Gastroesophageal sphincter (tissue), 4 donors: ENCODE data around the gene FAM161B. TPM values are rescaled to one million over a fixed set of nuclear protein-coding genes. Genes with fewer than 3 reads are reported as not detected.
"Not testable (repeated sequence)": the region's sequence is repeated elsewhere in the genome, so short reads cannot be mapped to it uniquely, and the experiment has no call there.

ENCODE experiments used
- ATAC-seq: fragments of 150-250 bp; one replicate; pipeline ENCODE4 v1.9.1; 2016; ENCODE audit warnings: mild to moderate bottlenecking, moderate library complexity
- H3K27ac ChIP-seq, 4 donors: fragments of 200-600 bp; sonication (generic) in 3 of 4; 1 replicate in 3 of 4; 2 replicates in 1 of 4; pipeline ENCODE4 v1.5.1; 2016 to 2019
- H3K27me3 ChIP-seq: fragments of 200-600 bp; sonication (generic); one replicate; pipeline ENCODE4 v1.5.1; 2019
- H3K36me3 ChIP-seq, 2 donors: fragments of 200-600 bp; sonication (generic); one replicate each; pipeline ENCODE4 v1.5.1; 2019; ENCODE audit warnings: control low read depth in 1 of 2
- H3K4me1 ChIP-seq, 3 donors: fragments of 200-600 bp; sonication (generic); 1 replicate in 2 of 3; 2 replicates in 1 of 3; pipeline ENCODE4 v1.5.1; 2016 to 2019; ENCODE audit warnings: control low read depth in 2 of 3
- H3K4me3 ChIP-seq, 2 donors: fragments of 200-600 bp; sonication (generic); one replicate each; pipeline ENCODE4 v1.5.1; 2019; ENCODE audit warnings: mild to moderate bottlenecking in 1 of 2, moderate library complexity in 1 of 2
- H3K9me3 ChIP-seq, 3 donors: fragments of 200-600 bp; sonication (generic); one replicate each; pipeline ENCODE4 v1.5.1; 2017 to 2019; ENCODE audit warnings: control low read depth in 2 of 3
- CTCF ChIP-seq, 4 experiments: fragments of 200-600 bp in 2 of 4; fragments of 450-650 bp in 2 of 4; sonication (generic) in 1 of 4; IDR thresholded peaks; one replicate each; pipeline ENCODE4 v1.5.1; 2017 to 2019; ENCODE audit warnings: antibody characterized with exemption in 4 of 4, mild to moderate bottlenecking in 2 of 4, moderate library complexity in 2 of 4
- EP300 ChIP-seq: sonication (generic); formaldehyde crosslinking; IDR thresholded peaks from one replicate; pipeline ENCODE4 v1.6.1; 2017; ENCODE audit warnings: antibody characterized with exemption, mild to moderate bottlenecking
- POLR2A ChIP-seq, 2 donors: fragments of 450-650 bp; IDR thresholded peaks; one replicate each; pipeline ENCODE4 v1.6.1; 2017; ENCODE audit warnings: antibody characterized with exemption in 2 of 2, mild to moderate bottlenecking in 2 of 2, moderate library complexity in 1 of 2
- POLR2AphosphoS5 ChIP-seq: sonication (generic); formaldehyde crosslinking; IDR thresholded peaks from one replicate; pipeline ENCODE4 v1.6.1; 2017; ENCODE audit warnings: antibody characterized with exemption
- WGBS, 2 donors: methylation state at CpG; one replicate each; pipeline ENCODE4 v1.1.5; 2018; ENCODE audit warnings: low coverage in 1 of 2; 5-methylcytosine and 5-hydroxymethylcytosine counted together
- total RNA-seq, 4 donors: library from RNA; depleted of rRNA; stranded (reverse); fragments of >200 nt; gene quantifications; one replicate each; pipeline ENCODE4 v1.1.0, GENCODE V29; 2016

The FAM161B gene
- total RNA-seq, 4 donors from 2014 or later = 3.4 to 6.2 (median 4.0) TPM

- Histone ChIP-seq H3K4me3 (no peak overlapping the region), H3K27ac (no peak overlapping the region), H3K4me1 (no peaks in the 10 kb centered on the region), H3K36me3 (peaks cover 13 to 100% of the 10 kb centered on the region in 2 donors), H3K9me3 (no peaks in the 10 kb centered on the region), H3K27me3 (no peaks in the 10 kb centered on the region)
- 64 to 100% methylated on average over 1 to 4 of the region's 5 CpGs for WGBS, 2 donors
- no peak for ATAC-seq
- TF ChIP-seq EP300 (no peak), POLR2A (IDR thresholded peaks at IDR 0.05) (no peak), CTCF (IDR thresholded peaks at IDR 0.05) (no peak), POLR2AphosphoS5 (no peak)
Measured at GRCh38 chr14:73924337-73924736, 25.6 kb downstream of the FAM161B start.

- WGBS, 2 donors = 96 to 100% methylated on average over 2 of the region's 2 CpGs
- H3K36me3 ChIP-seq = peaks cover 13 to 92% of the 10 kb centered on the region in 2 donors
- not testable (repeated sequence) for H3K9me3 ChIP-seq, H3K4me1 ChIP-seq, H3K4me3 ChIP-seq, ATAC-seq, H3K27me3 ChIP-seq, H3K27ac ChIP-seq
Measured at GRCh38 chr14:73919457-73919856, 30.4 kb downstream of the FAM161B start.

- Histone ChIP-seq H3K27me3 (no peaks in the 10 kb centered on the region), H3K4me1 (peaks cover 0 to 16% (median 0%) of the 10 kb centered on the region in 3 donors), H3K27ac (no peak overlapping the region), H3K9me3 (peaks cover 0 to 5% (median 0%) of the 10 kb centered on the region in 3 donors), H3K36me3 (peaks cover 0 to 92% of the 10 kb centered on the region in 2 donors), H3K4me3 (no peak overlapping the region)
- no peak for ATAC-seq
- 13 to 46% methylated on average over 2 to 3 of the region's 6 CpGs for WGBS, 2 donors
- TF ChIP-seq POLR2AphosphoS5 (no peak), POLR2A (IDR thresholded peaks at IDR 0.05) (no peak), CTCF (IDR thresholded peaks at IDR 0.05) (no peak), EP300 (no peak)
Measured at GRCh38 chr14:73916324-73916723, 33.6 kb downstream of the FAM161B start.

GRCh38 chr14:73913256-73913655 lies 36.6 kb downstream of the FAM161B start:
- TF ChIP-seq CTCF (IDR thresholded peaks at IDR 0.05) (no peak), POLR2AphosphoS5 (no peak), EP300 (no peak), POLR2A (IDR thresholded peaks at IDR 0.05) (no peak)
- peaks cover 0 to 16% (median 0%) of the 10 kb centered on the region in 3 donors for H3K4me1 ChIP-seq
- ATAC-seq = no peak
- no peaks in the 10 kb centered on the region for H3K27me3 ChIP-seq
- peaks cover 0 to 5% (median 0%) of the 10 kb centered on the region in 3 donors for H3K9me3 ChIP-seq
- peaks cover 0 to 92% of the 10 kb centered on the region in 2 donors for H3K36me3 ChIP-seq
- H3K4me3 ChIP-seq = no peak overlapping the region
- WGBS, 2 donors = 35 to 42% methylated on average over 3 of the region's 3 CpGs
- no peak overlapping the region for H3K27ac ChIP-seq

GRCh38 chr14:73909681-73910080 lies 40.2 kb downstream of the FAM161B start:
- no peak for ATAC-seq
- Histone ChIP-seq H3K36me3 (peaks cover 8 to 99% of the 10 kb centered on the region in 2 donors), H3K4me3 (no peak overlapping the region), H3K9me3 (peaks cover 0 to 5% (median 0%) of the 10 kb centered on the region in 3 donors), H3K4me1 (peaks cover 0 to 10% (median 0%) of the 10 kb centered on the region in 3 donors), H3K27ac (no peak overlapping the region), H3K27me3 (no peaks in the 10 kb centered on the region)
- TF ChIP-seq CTCF (IDR thresholded peaks at IDR 0.05) (no peak), EP300 (no peak), POLR2A (IDR thresholded peaks at IDR 0.05) (no peak)
- 69 to 100% methylated on average over 1 of the region's 1 CpG for whole genome bisulfite sequencing, 2 donors
